T follicular helper cell (primary cell): ENCODE measurements around the gene MIPOL1.
"Not testable (repeated sequence)": the region's sequence is repeated elsewhere in the genome, so short reads cannot be mapped to it uniquely, and the experiment has no call there.

Experiments used
- DNase-seq: peaks from one replicate; pipeline ENCODE4 v3.0.0-alpha.2; 2020; ENCODE audit warnings: low read depth
- total RNA-seq, 2 experiments: gene quantifications; one replicate each; lab custom pipeline; 2026; lab: John Stamatoyannopoulos, UW

Gene MIPOL1, protein sequence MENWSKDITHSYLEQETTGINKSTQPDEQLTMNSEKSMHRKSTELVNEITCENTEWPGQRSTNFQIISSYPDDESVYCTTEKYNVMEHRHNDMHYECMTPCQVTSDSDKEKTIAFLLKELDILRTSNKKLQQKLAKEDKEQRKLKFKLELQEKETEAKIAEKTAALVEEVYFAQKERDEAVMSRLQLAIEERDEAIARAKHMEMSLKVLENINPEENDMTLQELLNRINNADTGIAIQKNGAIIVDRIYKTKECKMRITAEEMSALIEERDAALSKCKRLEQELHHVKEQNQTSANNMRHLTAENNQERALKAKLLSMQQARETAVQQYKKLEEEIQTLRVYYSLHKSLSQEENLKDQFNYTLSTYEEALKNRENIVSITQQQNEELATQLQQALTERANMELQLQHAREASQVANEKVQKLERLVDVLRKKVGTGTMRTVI
- 0.61 to 0.78 reads per million in 2 experiments for total RNA-seq

- DNase-seq, result no peak
Measured at GRCh38 chr14:37197421-37198272, at the start of gene MIPOL1. TSS of gene MIPOL1 (plus strand) at chr14:37197937. CDS start at chr14:37247889, 49,952 bp downstream.

GRCh38 chr14:37150414-37150813 is 47.3 kb upstream of the MIPOL1 start:
- DNase-seq, result no peak

DNA sequence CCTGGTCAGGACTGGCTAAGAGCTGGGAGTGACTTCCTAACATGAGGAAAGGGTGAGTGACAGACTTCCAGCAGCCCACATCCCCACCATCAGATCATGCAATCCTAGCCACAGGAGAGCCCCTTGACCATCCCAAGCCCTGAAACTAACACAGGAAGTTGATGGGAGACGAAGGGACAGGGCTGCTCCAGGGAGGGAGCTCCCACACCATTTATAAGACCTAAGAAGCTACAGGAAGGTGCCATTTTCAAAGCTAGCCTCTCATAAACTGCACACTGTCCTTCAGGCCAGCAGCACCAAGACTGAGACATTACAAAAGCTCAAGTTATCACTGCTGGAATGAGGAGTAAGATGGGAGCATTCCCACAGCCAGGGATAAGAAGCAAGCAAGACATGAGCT is 44.7 kb upstream of the MIPOL1 start:
- no peak for DNase-seq

GRCh38 chr14:37153483-37153882 is 44.3 kb upstream of the MIPOL1 start:
- no peak for DNase-seq

- no peak for DNase-seq
Measured at GRCh38 chr14:37157987-37158386, 39.8 kb upstream of the MIPOL1 start.

- DNase-seq, result not testable (repeated sequence)
Measured at GRCh38 chr14:37162307-37162706, 35.4 kb upstream of the MIPOL1 start.

DNA sequence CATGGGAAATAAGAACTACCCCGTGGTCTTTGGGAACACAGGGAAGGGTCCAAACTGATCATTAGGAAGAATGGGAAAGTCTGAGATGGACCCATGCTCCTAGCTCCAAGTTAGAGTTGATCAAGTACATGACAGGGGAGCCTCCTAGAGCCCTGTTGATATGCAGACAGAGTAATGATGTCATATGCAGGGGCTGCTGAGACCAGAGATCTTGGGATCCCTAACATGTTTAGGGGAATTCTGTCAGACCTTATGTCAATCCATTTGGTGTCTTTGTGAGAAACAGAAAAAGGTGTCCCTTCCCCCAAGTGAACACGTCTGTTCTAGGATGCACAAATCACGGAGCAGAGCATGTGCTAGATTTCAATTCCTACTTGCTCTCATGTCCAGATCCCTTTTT is 31.9 kb upstream of the MIPOL1 start:
- no peak for DNase-seq

DNA sequence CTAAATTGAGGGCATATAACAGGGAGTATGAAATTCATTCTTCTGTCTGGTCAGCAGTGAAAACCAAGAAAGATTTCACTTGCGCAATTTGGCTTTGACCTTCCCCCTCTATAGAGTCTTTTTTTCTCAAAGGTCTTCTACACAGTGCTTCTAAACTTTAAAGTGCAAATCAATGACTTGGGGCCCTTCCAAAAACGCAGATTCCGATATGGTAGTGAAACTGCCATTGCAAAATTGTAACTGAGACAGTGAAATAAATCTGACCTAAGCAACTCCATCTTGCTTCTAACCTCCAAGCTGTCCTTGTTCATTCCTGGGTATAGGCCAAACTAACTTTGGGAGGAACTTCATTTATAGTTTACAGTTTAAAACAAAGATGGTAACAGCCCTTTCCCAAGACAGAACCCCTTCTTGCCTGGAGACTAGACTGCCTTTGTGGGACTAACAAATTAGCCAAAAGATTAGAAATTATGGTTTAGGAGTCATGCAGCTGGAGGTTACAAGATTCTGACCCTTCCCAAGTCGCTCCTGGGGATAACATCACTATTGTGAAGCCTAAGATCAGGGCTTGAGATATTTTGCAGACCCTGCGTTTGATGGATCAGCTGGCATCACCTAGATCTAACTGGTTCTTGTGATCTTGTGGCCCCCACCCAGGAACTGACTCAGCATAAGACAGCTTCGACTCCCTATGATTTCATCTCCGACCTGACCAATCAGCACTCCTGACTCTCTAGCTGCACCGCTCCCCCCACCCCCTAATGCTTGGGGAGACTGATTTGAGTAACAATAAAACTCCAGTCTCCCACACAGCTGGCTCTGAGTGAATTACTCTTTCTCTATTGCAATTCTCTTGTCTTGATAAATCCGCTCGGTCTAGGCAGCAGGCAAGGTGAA is 30.3 kb upstream of the MIPOL1 start:
- DNase-seq, result no peak

- no peak for DNase-seq
Measured at GRCh38 chr14:37168721-37169120, 29.0 kb upstream of the MIPOL1 start.

GRCh38 chr14:37170237-37170636 is 27.5 kb upstream of the MIPOL1 start:
- no peak for DNase-seq

DNA sequence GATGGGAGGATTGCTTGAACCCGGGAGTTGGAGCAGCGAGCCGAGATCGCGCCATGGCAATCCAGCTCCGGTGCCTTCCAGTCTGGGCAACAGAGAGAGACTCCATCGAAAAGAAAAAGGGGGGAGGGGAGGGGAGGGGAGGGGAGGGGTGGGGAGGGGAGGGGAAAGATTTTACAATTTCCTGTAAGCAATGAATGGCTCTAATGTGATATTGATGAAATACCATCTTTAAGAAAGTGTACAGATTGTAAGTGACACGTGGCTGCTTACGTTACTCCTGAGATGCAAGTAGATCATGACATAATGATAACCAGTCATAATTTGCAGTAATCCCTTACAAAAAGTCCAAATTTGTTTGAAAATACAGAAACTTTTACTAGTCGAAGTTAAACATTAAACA is 26.7 kb upstream of the MIPOL1 start:
- no peak for DNase-seq

- DNase-seq, result no peak
Measured at GRCh38 chr14:37171678-37172023, 26.1 kb upstream of the MIPOL1 start.

- no peak for DNase-seq
Measured at GRCh38 chr14:37172024-37172869, 25.5 kb upstream of the MIPOL1 start, which contains the start of gene SLC25A21. TSS of gene SLC25A21 (minus strand) at chr14:37172606.

- no peak for DNase-seq
Measured at GRCh38 chr14:37172936-37173614, 24.7 kb upstream of the MIPOL1 start.

- DNase-seq, result no peak
Measured at GRCh38 chr14:37179896-37180502, 17.7 kb upstream of the MIPOL1 start.

DNA sequence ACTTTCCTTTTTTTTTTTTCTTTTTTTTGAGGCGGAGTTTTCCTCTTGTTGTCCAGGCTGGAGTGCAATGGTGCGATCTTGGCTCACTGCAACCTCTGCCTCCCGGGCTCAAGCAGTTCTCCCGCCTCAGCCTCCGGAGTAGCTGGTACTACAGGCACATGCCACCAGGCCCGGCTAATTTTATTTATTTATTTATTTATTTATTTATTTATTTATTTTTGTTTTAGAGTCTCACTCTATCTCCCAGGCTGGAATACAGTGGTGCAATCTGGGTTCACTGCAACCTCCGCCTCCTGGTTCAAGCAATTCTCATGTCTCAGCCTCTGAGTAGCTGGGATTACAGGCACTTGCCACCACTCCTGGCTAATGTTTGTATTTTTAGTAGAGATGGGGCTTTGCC is 16.9 kb upstream of the MIPOL1 start:
- DNase-seq, result not testable (repeated sequence)

DNA sequence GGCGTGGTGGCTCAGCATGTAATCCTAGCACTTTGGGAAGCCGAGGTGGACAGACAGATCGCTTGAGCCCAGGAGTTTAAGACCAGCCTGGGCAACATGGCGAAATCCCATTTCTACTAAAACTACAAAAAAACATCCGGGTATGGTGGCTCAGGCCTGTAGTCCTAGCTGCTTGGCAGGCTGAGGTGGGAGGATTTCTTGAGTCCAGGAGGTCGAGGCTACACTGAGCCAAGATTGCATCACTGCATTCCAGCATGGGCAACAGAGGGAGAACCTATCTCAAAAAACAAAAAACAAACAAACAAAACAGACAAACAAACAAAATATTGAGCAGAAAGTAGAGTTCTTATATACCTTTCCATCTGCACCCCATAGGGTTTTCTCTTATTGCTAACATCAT is 16.3 kb upstream of the MIPOL1 start:
- DNase-seq, result no peak

DNA sequence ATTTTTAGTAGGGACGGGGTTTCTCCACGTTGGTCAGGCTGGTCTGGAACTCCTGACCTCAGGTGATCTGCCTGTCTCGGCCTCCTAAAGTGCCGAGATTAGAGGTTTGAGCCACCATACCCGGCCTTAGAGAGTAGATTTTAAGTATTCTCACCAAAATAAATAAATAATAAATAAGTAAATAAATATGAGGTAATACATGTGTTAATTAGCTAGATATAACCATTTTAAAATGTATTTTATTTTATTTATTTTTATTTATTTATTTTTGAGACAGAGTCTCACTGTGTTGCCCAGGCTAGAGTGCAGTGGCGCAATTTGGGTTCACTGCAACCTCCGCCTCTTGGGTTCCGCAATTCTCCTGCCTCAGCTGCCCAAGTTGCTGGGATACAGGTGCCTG is 13.2 kb upstream of the MIPOL1 start:
- DNase-seq, result not testable (repeated sequence)

GRCh38 chr14:37185670-37186069 is 12.1 kb upstream of the MIPOL1 start:
- no peak for DNase-seq

- DNase-seq, result no peak
Measured at GRCh38 chr14:37186865-37187264, 10.9 kb upstream of the MIPOL1 start.
